ENCODE data around the gene ABTB2.

GRCh38 chr11:34145073-34145472 is 212.7 kb downstream of the ABTB2 start:
- TF ChIP-seq CTCF (IDR thresholded peaks at IDR 0.05; ENCODE audit: insufficient read depth, low read length): no peak
- TF ChIP-seq REST (IDR thresholded peaks at IDR 0.05; ENCODE audit: insufficient replicate concordance, low read depth): no peak
- no peak for TF ChIP-seq POLR2AphosphoS5 (IDR thresholded peaks at IDR 0.05; ENCODE audit: low read depth)
- TF ChIP-seq GABPA (IDR thresholded peaks at IDR 0.05; ENCODE audit: low read depth): no peak
- TF ChIP-seq SPI1 (IDR thresholded peaks at IDR 0.05; ENCODE audit: borderline replicate concordance, low read depth): no peak
